Lower leg skin (tissue), 4 donors: ENCODE measurements around the gene SPATA2L. TPM values are rescaled to one million over a fixed set of nuclear protein-coding genes. Genes with fewer than 3 reads are reported as not detected.

Source experiments
- DNase-seq, 2 donors: peaks; one replicate each; pipeline ENCODE4 v3.0.0-alpha.2; 2019; ENCODE audit warnings: low spot score in 2 of 2
- H3K4me3 ChIP-seq: fragments of 200-600 bp; sonication (generic); 2 replicates; pipeline ENCODE4 v1.5.1; 2017; ENCODE audit warnings: mild to moderate bottlenecking, low read depth; ENCODE audit not compliant: poor library complexity, severe bottlenecking
- POLR2A ChIP-seq, 2 donors: fragments of 450-650 bp; IDR thresholded peaks; one replicate each; pipeline ENCODE4 v1.6.1; 2016 to 2017; ENCODE audit warnings: antibody characterized with exemption in 2 of 2, mild to moderate bottlenecking in 1 of 2, moderate library complexity in 1 of 2
- WGBS, 2 donors: methylation state at CpG; one replicate each; pipeline ENCODE4 v1.1.5; 2018; 5-methylcytosine and 5-hydroxymethylcytosine counted together
- intact Hi-C: fragments of 100-400 bp; cut with DNase I; formaldehyde crosslinking; loops from one replicate; pipeline ENCODE4 v1.15.0; 2023; ENCODE audit warnings: low total_unique reads
- total RNA-seq, 4 donors: library from RNA; depleted of rRNA; stranded (reverse); fragments of >200 nt; gene quantifications; one replicate each; pipeline ENCODE4 v1.1.0, GENCODE V29; 2016
- TF ChIP-seq, protein P1 (sequence below), 3 donors: fragments of 450-650 bp; IDR thresholded peaks; one replicate each; pipeline ENCODE4 v1.5.1; 2016; ENCODE audit warnings: antibody characterized with exemption in 3 of 3, mild to moderate bottlenecking in 3 of 3, moderate library complexity in 2 of 3

SPATA2L gene
- total RNA-seq, 4 donors from 2014 or later = 18.3 to 34.6 (median 28.4) TPM

GRCh38 chr16:89720551-89720812 lies 19.0 kb upstream of the SPATA2L start:
- H3K4me3 ChIP-seq = peak overlapping the region; percentile 66
- 0% methylated on average over 15 of the region's 29 CpGs; no CpG with 5 or more reads in 1 of the 2 donors for WGBS, 2 donors
- TF ChIP-seq, protein P1, sequence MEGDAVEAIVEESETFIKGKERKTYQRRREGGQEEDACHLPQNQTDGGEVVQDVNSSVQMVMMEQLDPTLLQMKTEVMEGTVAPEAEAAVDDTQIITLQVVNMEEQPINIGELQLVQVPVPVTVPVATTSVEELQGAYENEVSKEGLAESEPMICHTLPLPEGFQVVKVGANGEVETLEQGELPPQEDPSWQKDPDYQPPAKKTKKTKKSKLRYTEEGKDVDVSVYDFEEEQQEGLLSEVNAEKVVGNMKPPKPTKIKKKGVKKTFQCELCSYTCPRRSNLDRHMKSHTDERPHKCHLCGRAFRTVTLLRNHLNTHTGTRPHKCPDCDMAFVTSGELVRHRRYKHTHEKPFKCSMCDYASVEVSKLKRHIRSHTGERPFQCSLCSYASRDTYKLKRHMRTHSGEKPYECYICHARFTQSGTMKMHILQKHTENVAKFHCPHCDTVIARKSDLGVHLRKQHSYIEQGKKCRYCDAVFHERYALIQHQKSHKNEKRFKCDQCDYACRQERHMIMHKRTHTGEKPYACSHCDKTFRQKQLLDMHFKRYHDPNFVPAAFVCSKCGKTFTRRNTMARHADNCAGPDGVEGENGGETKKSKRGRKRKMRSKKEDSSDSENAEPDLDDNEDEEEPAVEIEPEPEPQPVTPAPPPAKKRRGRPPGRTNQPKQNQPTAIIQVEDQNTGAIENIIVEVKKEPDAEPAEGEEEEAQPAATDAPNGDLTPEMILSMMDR (IDR thresholded peaks at IDR 0.05) = no peak
- TF ChIP-seq POLR2A (IDR thresholded peaks at IDR 0.05) = no peak
- no peak for DNase-seq
- intact Hi-C loops = no loop called here

DNA sequence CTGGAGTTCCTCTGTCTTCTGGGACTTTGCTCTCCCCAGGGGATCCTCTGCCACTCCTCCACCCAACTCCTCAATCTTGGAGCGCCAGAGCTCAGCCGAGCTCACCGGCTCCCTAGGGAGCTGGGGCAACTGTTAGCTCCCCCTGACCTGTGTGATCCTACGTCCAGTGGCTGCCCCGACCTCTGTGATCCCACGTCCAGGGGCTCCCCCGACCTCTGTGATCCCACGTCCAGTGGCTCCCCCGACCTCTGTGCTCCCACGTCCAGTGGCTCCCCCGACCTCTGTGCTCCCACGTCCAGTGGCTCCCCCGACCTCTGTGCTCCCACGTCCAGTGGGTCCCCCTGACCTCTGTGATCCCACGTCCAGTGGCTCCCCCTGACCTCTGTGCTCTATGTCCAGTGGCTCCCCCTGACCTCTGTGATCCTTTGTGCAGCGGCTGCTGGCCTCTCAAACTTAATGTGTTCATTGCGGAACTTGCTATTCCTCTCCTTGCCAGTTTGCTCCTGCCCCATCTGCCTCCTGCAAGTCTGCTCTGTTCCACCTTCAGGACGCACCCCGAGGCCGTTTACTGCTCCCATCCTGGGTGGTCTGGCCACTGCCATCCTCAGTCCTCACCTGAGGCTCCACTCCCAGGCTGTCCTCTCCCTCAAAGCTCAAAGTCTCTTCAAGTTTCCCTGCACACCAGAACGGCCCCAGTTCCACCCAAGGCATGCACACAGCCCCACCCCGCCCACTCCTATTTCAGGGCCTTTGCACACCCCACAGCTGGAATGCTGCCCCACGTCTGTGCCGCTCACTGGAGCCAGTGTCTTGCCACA lies 16.4 kb upstream of the SPATA2L start:
- intact Hi-C loops = no loop called here
- WGBS, 2 donors = 78 to 82% methylated on average over 24 of the region's 24 CpGs
- TF ChIP-seq, protein P1 (IDR thresholded peaks at IDR 0.05) = no peak
- TF ChIP-seq POLR2A (IDR thresholded peaks at IDR 0.05) = no peak
- DNase-seq = no peak
- no peak overlapping the region for H3K4me3 ChIP-seq

GRCh38 chr16:89716916-89717687 lies 15.6 kb upstream of the SPATA2L start:
- DNase-seq = no peak
- intact Hi-C loops = no loop called here
- TF ChIP-seq, protein P1 (IDR thresholded peaks at IDR 0.05) = no peak
- no peak for TF ChIP-seq POLR2A (IDR thresholded peaks at IDR 0.05)
- WGBS, 2 donors = 89 to 93% methylated on average over 22 to 27 of the region's 29 CpGs
- H3K4me3 ChIP-seq = no peak overlapping the region

DNA sequence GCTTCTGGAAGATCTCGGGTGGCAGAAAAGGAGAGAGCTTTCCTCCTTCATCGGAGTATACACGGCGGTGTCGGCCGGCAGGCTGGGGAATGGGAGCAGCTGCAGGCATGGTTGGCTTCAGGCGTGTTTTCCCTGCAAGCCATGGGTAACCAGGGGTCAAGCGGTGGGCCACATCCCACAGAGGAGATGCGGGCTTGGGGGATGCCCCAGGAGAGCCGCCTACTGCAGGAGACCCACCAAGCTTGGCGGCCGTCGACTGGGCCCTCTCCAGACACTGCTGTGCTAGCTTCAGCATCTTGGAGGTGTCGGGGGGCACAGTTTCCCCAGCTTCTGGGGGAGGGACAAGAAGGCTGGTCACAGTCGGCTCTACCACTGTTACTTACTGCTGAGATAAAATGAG lies 15.0 kb upstream of the SPATA2L start:
- WGBS, 2 donors = 92 to 94% methylated on average over 15 of the region's 15 CpGs
- H3K4me3 ChIP-seq = no peak overlapping the region
- DNase-seq = no peak
- TF ChIP-seq, protein P1 (IDR thresholded peaks at IDR 0.05) = no peak
- no peak for TF ChIP-seq POLR2A (IDR thresholded peaks at IDR 0.05)
- intact Hi-C loops = no loop called here

GRCh38 chr16:89712274-89712781 lies 10.8 kb upstream of the SPATA2L start:
- H3K4me3 ChIP-seq = peak overlapping the region; percentile 12
- intact Hi-C loops = no loop called here
- 4 to 12% methylated on average over 13 to 22 of the region's 22 CpGs for WGBS, 2 donors
- TF ChIP-seq, protein P1 (IDR thresholded peaks at IDR 0.05) = no peak
- TF ChIP-seq POLR2A (IDR thresholded peaks at IDR 0.05) = no peak
- DNase-seq = no peak
